Panc1 (cell line): ENCODE results near the gene B4GALT2. TPM values are rescaled to one million over a fixed set of nuclear protein-coding genes. Genes with fewer than 3 reads are reported as not detected.

Experiments
- ATAC-seq: fragments of 200-7000 bp; cut with Tn5 transposase; 2 replicates; pipeline ENCODE4 v1.9.1; 2020; ENCODE audit warnings: mild to moderate bottlenecking, moderate library complexity
- BruUV-seq: library from RNA; stranded (reverse); fragments of 400-500 nt; replicated peaks from 2 replicates; lab custom pipeline; 2021; lab: Mats Ljungman, UMichigan
- CTCF ChIA-PET: fragments of 300-600 bp; sonication (Branson Sonifier 250); formaldehyde crosslinking; loops from one replicate; lab custom pipeline; 2022; ENCODE audit warnings: antibody characterized with exemption; lab: Charles Lee
- POLR2A ChIA-PET: fragments of 300-600 bp; sonication (Branson Sonifier 250); formaldehyde crosslinking; loops from one replicate; lab custom pipeline; 2022; ENCODE audit warnings: antibody characterized with exemption; lab: Charles Lee
- DNase-seq: peaks from one replicate; pipeline ENCODE4 v3.0.0-alpha.2; 2010; ENCODE audit warnings: low read depth, low spot score
- H3K27ac ChIP-seq: 2 replicates; pipeline ENCODE4 v1.5.1; 2011; ENCODE audit warnings: mild to moderate bottlenecking, low read length, inconsistent platforms
- H3K27me3 ChIP-seq: fragments of 200-500 bp; sonication (Bioruptor generic); 2 replicates; pipeline ENCODE4 v1.6.0; 2014; ENCODE audit warnings: low read length, inconsistent platforms; ENCODE audit not compliant: control insufficient read depth, insufficient read depth
- H3K36me3 ChIP-seq: fragments of 200-500 bp; sonication (Bioruptor generic); 2 replicates; pipeline ENCODE4 v1.5.1; 2014; ENCODE audit warnings: inconsistent platforms, mild to moderate bottlenecking, low read length, moderate library complexity; ENCODE audit not compliant: control insufficient read depth, insufficient read depth
- H3K4me1 ChIP-seq: 2 replicates; pipeline ENCODE4 v1.5.1; 2011; ENCODE audit warnings: inconsistent platforms, mild to moderate bottlenecking, low read length, moderate library complexity; ENCODE audit not compliant: control insufficient read depth, insufficient read depth
- H3K4me3 ChIP-seq, 2 experiments: 2 replicates each; pipeline ENCODE4 v1.5.1; 2011 to 2012; ENCODE audit warnings: low read depth in 2 of 2, low read length in 2 of 2, mild to moderate bottlenecking in 2 of 2, inconsistent platforms in 1 of 2, moderate library complexity in 1 of 2
- H3K9me3 ChIP-seq: fragments of 200-500 bp; sonication (Bioruptor generic); 2 replicates; pipeline ENCODE4 v1.5.1; 2014; ENCODE audit warnings: low read depth, mild to moderate bottlenecking, inconsistent platforms, low read length, moderate library complexity; ENCODE audit not compliant: control insufficient read depth, insufficient read depth
- CTCF ChIP-seq: fragments of 450-650 bp; IDR thresholded peaks from 2 replicates; pipeline ENCODE4 v1.5.1; 2017; ENCODE audit warnings: mild to moderate bottlenecking
- POLR2AphosphoS5 ChIP-seq: IDR thresholded peaks from 2 replicates; pipeline ENCODE4 v1.6.1; 2012; ENCODE audit warnings: mild to moderate bottlenecking, low read depth, low read length, moderate library complexity
- SIN3A ChIP-seq: IDR thresholded peaks from 2 replicates; pipeline ENCODE4 v1.6.1; 2012; ENCODE audit warnings: low read depth, mild to moderate bottlenecking, low read length, moderate library complexity, borderline replicate concordance; ENCODE audit not compliant: insufficient read depth
- TCF7L2 ChIP-seq: IDR thresholded peaks from 2 replicates; pipeline ENCODE4 v1.6.1; 2011; ENCODE audit warnings: mild to moderate bottlenecking, low read depth, low read length, inconsistent platforms
- in situ Hi-C: cut with HindIII; loops from 2 replicates; pipeline ENCODE4 v1.10.0; 2016; ENCODE audit warnings: low sequenced_read_pairs, low pct_unique_long_range_greater_than_20kb
- intact Hi-C: fragments of 100-400 bp; cut with micrococcal nuclease; formaldehyde crosslinking; loops from one replicate; pipeline ENCODE4 v1.10.0; 2022; ENCODE audit not compliant: unreplicated experiment
- total RNA-seq: library from RNA; stranded (reverse); gene quantifications from one replicate; pipeline ENCODE4 v1.2.1, GENCODE V29; 2021; ENCODE audit not compliant: unreplicated experiment
- TF ChIP-seq, protein P1 (sequence below), 2 experiments: IDR thresholded peaks; 2 replicates each; pipeline ENCODE4 v1.6.1; 2011 to 2012; ENCODE audit warnings: low read depth in 2 of 2, control low read depth in 1 of 2, low read length in 1 of 2, mild to moderate bottlenecking in 1 of 2, moderate library complexity in 1 of 2; ENCODE audit not compliant: insufficient read depth in 1 of 2

Gene B4GALT2
- total RNA-seq, 1 experiment from 2014 or later: 90.1 TPM

GRCh38 chr1:43963890-43964289, 15.1 kb upstream of the B4GALT2 start:
- H3K36me3 ChIP-seq: peaks cover 3% of the 10 kb centered on the region
- no TSS peak for BruUV-seq

GRCh38 chr1:43965316-43965715, 13.7 kb upstream of the B4GALT2 start:
- in situ Hi-C loops (no loop called here), intact Hi-C loops (no loop called here)
- peaks cover 4% of the 10 kb centered on the region; the same call in 1 of the 2 replicates for H3K36me3 ChIP-seq
- H3K4me3 ChIP-seq: no peak overlapping the region
- H3K4me1 ChIP-seq: no peaks in the 10 kb centered on the region
- no peak overlapping the region for H3K27ac ChIP-seq
- ATAC-seq (no peak), DNase-seq (no peak)
- BruUV-seq: no TSS peak
- ChIA-PET CTCF (no interaction called here), POLR2A (no interaction called here)
- TF ChIP-seq, protein P1, sequence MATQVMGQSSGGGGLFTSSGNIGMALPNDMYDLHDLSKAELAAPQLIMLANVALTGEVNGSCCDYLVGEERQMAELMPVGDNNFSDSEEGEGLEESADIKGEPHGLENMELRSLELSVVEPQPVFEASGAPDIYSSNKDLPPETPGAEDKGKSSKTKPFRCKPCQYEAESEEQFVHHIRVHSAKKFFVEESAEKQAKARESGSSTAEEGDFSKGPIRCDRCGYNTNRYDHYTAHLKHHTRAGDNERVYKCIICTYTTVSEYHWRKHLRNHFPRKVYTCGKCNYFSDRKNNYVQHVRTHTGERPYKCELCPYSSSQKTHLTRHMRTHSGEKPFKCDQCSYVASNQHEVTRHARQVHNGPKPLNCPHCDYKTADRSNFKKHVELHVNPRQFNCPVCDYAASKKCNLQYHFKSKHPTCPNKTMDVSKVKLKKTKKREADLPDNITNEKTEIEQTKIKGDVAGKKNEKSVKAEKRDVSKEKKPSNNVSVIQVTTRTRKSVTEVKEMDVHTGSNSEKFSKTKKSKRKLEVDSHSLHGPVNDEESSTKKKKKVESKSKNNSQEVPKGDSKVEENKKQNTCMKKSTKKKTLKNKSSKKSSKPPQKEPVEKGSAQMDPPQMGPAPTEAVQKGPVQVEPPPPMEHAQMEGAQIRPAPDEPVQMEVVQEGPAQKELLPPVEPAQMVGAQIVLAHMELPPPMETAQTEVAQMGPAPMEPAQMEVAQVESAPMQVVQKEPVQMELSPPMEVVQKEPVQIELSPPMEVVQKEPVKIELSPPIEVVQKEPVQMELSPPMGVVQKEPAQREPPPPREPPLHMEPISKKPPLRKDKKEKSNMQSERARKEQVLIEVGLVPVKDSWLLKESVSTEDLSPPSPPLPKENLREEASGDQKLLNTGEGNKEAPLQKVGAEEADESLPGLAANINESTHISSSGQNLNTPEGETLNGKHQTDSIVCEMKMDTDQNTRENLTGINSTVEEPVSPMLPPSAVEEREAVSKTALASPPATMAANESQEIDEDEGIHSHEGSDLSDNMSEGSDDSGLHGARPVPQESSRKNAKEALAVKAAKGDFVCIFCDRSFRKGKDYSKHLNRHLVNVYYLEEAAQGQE (IDR thresholded peaks at IDR 0.05; ENCODE audit: insufficient read depth in 1 of 2, low read depth in 2 of 2, low read length in 1 of 2): no peak
- no peak for TF ChIP-seq POLR2AphosphoS5
- H3K27me3 ChIP-seq: no peaks in the 10 kb centered on the region
- no peaks in the 10 kb centered on the region for H3K9me3 ChIP-seq

More at GRCh38 chr1:43963890-43964289, 15.1 kb upstream of the B4GALT2 start:
- TF ChIP-seq TCF7L2 (no peak), SIN3A (no peak), CTCF (no peak), POLR2AphosphoS5 (no peak)
- TF ChIP-seq, protein P1 (IDR thresholded peaks at IDR 0.05; ENCODE audit: insufficient read depth in 1 of 2, low read depth in 2 of 2, low read length in 1 of 2): no peak
- no peaks in the 10 kb centered on the region for H3K9me3 ChIP-seq
- H3K4me1 ChIP-seq: no peaks in the 10 kb centered on the region
- intact Hi-C loops (no loop called here), in situ Hi-C loops (no loop called here)
- POLR2A ChIA-PET: no interaction called here
- H3K27ac ChIP-seq: no peak overlapping the region
- CTCF ChIA-PET: no interaction called here
- ATAC-seq: no peak
- DNase-seq: no peak
- no peak overlapping the region for H3K4me3 ChIP-seq
- H3K27me3 ChIP-seq: no peaks in the 10 kb centered on the region
